Activated B cell treated with CpG ODN at 0.5 μM for 24 hours (primary cell): ENCODE data around the gene OPTN. TPM values are rescaled to one million over a fixed set of nuclear protein-coding genes. Genes with fewer than 3 reads are reported as not detected.
"Not testable (repeated sequence)": the region's sequence is repeated elsewhere in the genome, so short reads cannot be mapped to it uniquely, and the experiment has no call there.

Experiments used
- ATAC-seq: fragments of 200-7000 bp; cut with Tn5 transposase; one replicate; pipeline ENCODE4 v1.10.0; 2021; ENCODE audit warnings: low read depth, mild to moderate bottlenecking, moderate library complexity
- CTCF ChIA-PET: fragments of 350-600 bp; sonication (Branson Sonifier 250); formaldehyde crosslinking; loops from one replicate; lab custom pipeline; 2021; ENCODE audit warnings: antibody characterized with exemption; lab: Charles Lee
- POLR2A ChIA-PET: fragments of 350-600 bp; sonication (Branson Sonifier 250); formaldehyde crosslinking; loops from one replicate; lab custom pipeline; 2021; ENCODE audit warnings: antibody characterized with exemption; lab: Charles Lee
- DNase-seq: peaks from one replicate; pipeline ENCODE4 v3.0.0; 2022
- H3K27ac Mint-ChIP-seq: one replicate; pipeline ENCODE4 v1.8.0; 2020; ENCODE audit warnings: mixed read lengths
- H3K27me3 Mint-ChIP-seq: one replicate; pipeline ENCODE4 v1.8.0; 2021; ENCODE audit warnings: mixed read lengths
- H3K36me3 Mint-ChIP-seq: one replicate; pipeline ENCODE4 v1.8.0; 2021; ENCODE audit warnings: low read depth, mixed read lengths
- H3K4me1 Mint-ChIP-seq: one replicate; pipeline ENCODE4 v1.8.0; 2021; ENCODE audit warnings: mixed read lengths
- H3K4me3 Mint-ChIP-seq: one replicate; pipeline ENCODE4 v1.8.0; 2020; ENCODE audit warnings: mild to moderate bottlenecking, mixed read lengths
- H3K9me3 Mint-ChIP-seq: one replicate; pipeline ENCODE4 v1.8.0; 2020; ENCODE audit warnings: mixed read lengths
- CTCF ChIP-seq: fragments of 200-600 bp; IDR thresholded peaks from one replicate; pipeline ENCODE4 v1.8.0; 2022; ENCODE audit warnings: antibody characterized with exemption, mild to moderate bottlenecking
- intact Hi-C: fragments of 100-400 bp; cut with micrococcal nuclease; formaldehyde crosslinking; loops from one replicate; pipeline ENCODE4 v1.15.1; 2024
- total RNA-seq: library from RNA; stranded (reverse); gene quantifications from 2 replicates; pipeline ENCODE4 v1.2.3, GENCODE V29; 2022

OPTN gene
- total RNA-seq, 1 donor from 2014 or later, result 34.9 TPM

- intact Hi-C loops, result no loop called here
- H3K27ac Mint-ChIP-seq, result no peak overlapping the region
- TF ChIP-seq CTCF, result no peak
- H3K36me3 Mint-ChIP-seq, result peaks cover 2% of the 10 kb centered on the region
- CTCF ChIA-PET, result no interaction called here
- peaks cover 28% of the 10 kb centered on the region for H3K9me3 Mint-ChIP-seq
- no peak for DNase-seq
- no peak for ATAC-seq
- H3K27me3 Mint-ChIP-seq, result peaks cover 12% of the 10 kb centered on the region
- peaks cover 3% of the 10 kb centered on the region for H3K4me1 Mint-ChIP-seq
- POLR2A ChIA-PET, result no interaction called here
- H3K4me3 Mint-ChIP-seq, result no peak overlapping the region
Observed at GRCh38 chr10:13080643-13081042, 19.3 kb upstream of the OPTN start.

DNA sequence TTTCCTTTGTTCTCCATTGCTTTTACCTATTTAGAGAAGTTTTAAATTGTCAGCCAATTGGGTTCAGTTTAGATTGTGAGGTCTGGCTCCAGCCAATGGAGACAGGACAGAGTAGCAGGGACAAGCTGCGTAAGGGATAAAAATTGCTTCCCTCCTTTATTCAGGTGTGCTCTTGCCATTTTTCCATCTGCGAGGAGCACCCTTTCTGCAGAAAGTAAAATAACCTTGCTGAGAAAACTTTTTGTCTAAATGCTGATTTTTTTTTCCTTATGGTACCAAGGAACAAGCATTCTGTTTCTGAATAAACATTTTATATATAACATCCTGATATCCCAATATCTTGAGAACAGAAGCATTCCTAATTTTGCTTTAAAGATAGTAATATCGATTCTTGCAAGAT is 16.3 kb upstream of the OPTN start:
- H3K4me1 Mint-ChIP-seq, ATAC-seq, H3K36me3 Mint-ChIP-seq, H3K27me3 Mint-ChIP-seq, H3K4me3 Mint-ChIP-seq, DNase-seq, CTCF ChIA-PET, H3K27ac Mint-ChIP-seq, POLR2A ChIA-PET, intact Hi-C loops: not testable (repeated sequence)
- peaks cover 28% of the 10 kb centered on the region for H3K9me3 Mint-ChIP-seq

GRCh38 chr10:13086056-13086455 is 13.9 kb upstream of the OPTN start:
- ChIA-PET CTCF (no interaction called here), POLR2A (no interaction called here)
- no peak for TF ChIP-seq CTCF
- H3K4me1 Mint-ChIP-seq, result no peaks in the 10 kb centered on the region
- H3K27ac Mint-ChIP-seq, result no peak overlapping the region
- peaks cover 2% of the 10 kb centered on the region for H3K36me3 Mint-ChIP-seq
- ATAC-seq (no peak), DNase-seq (no peak)
- no peak overlapping the region for H3K4me3 Mint-ChIP-seq
- intact Hi-C loops, result no loop called here
- H3K9me3 Mint-ChIP-seq, result peaks cover 26% of the 10 kb centered on the region
- H3K27me3 Mint-ChIP-seq, result peaks cover 12% of the 10 kb centered on the region

DNA sequence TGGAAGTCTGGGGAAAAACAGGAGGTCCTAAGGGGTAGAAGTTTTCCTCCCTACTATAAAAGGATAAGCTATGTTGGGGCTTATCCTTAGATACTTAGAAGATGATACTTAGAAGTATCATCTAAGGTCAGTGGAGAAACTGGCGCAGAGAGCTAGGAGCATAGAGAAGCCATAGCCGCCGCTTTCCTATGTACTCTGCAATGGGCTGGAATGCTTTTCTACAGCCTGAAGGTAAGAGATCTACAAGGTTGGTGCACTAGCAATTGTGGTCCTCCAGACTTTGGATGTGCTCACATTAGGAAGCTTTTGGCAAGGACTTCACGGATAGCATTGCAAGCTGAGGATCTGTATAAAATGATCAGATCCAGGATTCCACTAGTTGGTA is 12.4 kb upstream of the OPTN start:
- Mint-ChIP-seq H3K27ac (no peak overlapping the region), H3K4me1 (no peaks in the 10 kb centered on the region), H3K36me3 (peaks cover 2% of the 10 kb centered on the region), H3K4me3 (no peak overlapping the region), H3K27me3 (peaks cover 16% of the 10 kb centered on the region), H3K9me3 (peaks cover 19% of the 10 kb centered on the region)
- ATAC-seq (no peak), DNase-seq (no peak)
- ChIA-PET POLR2A (no interaction called here), CTCF (no interaction called here)
- no peak for TF ChIP-seq CTCF
- intact Hi-C loops, result no loop called here

DNA sequence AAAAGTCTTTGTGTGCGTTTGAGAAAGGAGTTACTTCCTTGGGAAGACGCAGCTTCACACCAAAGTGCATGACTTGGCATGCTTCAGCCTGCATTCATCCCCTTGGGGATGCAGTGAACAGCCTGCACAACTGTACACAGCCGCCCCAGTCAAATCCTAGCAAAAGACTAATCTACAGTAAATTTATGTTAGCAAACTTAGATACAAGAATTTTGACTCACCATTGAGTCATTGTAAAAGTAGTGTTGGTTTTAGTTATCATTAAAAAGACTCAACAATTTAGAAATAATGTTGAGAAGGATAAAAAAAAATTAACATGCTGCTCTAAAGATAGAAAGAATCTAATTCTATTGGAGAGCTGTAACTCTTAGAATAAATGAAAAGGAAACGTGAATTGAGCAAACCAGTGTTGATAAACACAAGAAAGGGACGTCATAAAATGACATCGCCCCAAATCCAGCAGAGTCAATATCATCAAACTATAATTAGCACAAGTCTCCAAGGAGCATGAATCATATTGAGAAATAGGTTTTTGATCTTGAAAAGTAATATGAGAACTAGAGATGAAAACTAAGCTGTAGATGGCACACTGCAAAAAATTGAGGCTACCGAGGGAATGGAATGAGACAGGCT is 11.9 kb upstream of the OPTN start:
- H3K27me3 Mint-ChIP-seq, result peaks cover 16% of the 10 kb centered on the region
- intact Hi-C loops, result no loop called here
- no peak overlapping the region for H3K4me3 Mint-ChIP-seq
- CTCF ChIA-PET, result no interaction called here
- H3K4me1 Mint-ChIP-seq, result no peaks in the 10 kb centered on the region
- POLR2A ChIA-PET, result no interaction called here
- H3K36me3 Mint-ChIP-seq, result peaks cover 2% of the 10 kb centered on the region
- no peak for TF ChIP-seq CTCF
- DNase-seq (no peak), ATAC-seq (no peak)
- peaks cover 17% of the 10 kb centered on the region for H3K9me3 Mint-ChIP-seq
- no peak overlapping the region for H3K27ac Mint-ChIP-seq

DNA sequence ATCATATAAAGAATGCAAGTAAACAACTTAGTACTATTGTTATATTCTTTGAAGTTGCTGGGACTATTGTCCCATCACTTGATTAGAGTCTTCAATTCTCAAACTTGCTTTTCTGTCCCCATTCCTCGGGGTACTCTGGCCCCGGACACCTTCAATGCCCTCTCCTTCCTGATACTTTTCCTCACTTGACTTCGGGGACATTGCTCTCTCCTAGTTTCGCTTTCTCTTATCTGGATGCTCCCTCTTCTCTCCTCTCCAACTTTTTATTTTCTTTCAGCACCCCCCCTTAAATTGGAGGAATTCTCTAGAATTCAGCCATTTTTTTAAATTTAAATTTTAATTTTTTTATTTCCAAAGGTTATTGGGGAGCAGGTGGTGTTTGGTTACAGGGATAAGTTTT is 10.6 kb upstream of the OPTN start:
- ChIA-PET CTCF (no interaction called here), POLR2A (no interaction called here)
- Mint-ChIP-seq H3K9me3 (peaks cover 16% of the 10 kb centered on the region), H3K36me3 (peaks cover 2% of the 10 kb centered on the region), H3K27ac (no peak overlapping the region), H3K27me3 (peaks cover 16% of the 10 kb centered on the region), H3K4me3 (no peak overlapping the region), H3K4me1 (no peaks in the 10 kb centered on the region)
- ATAC-seq (no peak), DNase-seq (no peak)
- no peak for TF ChIP-seq CTCF
- intact Hi-C loops, result no loop called here
